Activated gamma-delta T cell treated with Interleukin-2 at 50 U/mL for 16 hours (primary cell): Measurements from ENCODE around the gene ACP4.
"Not testable (repeated sequence)": the region's sequence is repeated elsewhere in the genome, so short reads cannot be mapped to it uniquely, and the experiment has no call there.

ENCODE experiments used
- DNase-seq: peaks from one replicate; pipeline ENCODE4 v3.0.0-alpha.2; 2020

ACP4 gene

DNA sequence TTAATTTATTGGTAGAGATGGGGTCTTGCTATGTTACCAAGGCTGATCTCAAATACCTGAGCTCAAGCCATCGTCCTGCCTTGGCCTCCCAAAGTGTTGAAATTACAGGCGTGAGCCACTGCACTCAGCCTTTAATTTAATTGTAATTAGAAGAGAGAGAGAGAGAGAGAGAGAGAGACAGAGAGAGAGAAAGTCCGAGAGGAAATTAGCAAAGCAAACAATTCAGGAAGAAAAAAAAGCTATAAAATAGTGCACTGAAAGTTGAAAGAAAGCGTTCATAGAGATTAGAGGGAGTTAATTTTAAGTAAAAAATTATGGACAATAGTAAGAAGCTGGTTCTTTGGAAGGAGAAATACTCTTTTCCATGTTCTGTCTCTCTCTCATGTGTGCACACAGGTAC lies 13.0 kb upstream of the ACP4 start:
- DNase-seq = no peak

DNA sequence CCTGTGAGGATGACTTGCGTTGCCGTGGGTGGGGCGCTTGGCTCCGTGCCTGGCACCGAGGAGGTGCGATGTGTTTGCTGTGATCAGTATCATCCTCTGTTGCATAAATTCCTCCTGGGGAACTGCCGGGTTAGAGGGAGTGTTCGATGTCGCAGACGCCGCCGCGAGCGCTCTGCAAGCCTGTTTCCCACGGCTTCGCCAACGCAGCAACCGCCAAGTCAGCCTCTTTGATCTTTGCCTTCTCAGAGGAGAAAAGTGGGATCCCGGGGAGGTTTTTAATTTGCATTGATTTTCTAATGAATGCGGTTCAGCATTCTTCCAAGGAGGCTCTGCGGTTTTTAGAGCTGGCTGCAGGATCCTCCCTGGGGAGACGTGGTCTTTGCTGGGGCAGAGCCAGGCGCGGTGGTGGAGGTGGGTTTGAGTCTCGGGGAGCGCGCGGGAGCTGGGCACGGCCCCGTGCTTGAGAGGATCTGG lies 12.3 kb upstream of the ACP4 start:
- no peak for DNase-seq

DNA sequence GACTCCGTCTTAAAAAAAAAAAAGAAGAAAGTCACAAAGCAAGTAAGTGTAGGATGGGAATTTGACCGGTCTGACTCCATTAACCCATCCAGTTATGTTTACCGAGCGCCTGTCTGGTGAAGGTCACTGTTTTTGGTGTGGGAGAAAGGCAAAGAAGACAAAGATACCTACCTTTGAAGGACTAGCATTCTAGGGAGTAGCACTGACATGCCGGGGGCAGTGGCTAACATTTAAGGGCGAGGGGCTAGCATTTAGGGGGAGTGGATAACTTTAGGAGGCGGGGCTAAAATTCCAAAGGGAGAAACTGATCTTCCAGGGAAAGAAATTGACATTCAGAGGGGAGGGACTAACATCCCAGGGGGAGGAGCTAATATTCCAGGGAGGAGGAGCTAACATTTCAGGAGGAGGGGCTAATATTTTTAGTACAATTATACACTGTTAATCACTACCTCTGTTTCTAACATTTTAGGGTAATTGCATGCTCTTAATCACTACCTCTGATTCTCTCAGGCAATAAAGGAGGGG lies 11.2 kb upstream of the ACP4 start:
- DNase-seq = no peak

DNA sequence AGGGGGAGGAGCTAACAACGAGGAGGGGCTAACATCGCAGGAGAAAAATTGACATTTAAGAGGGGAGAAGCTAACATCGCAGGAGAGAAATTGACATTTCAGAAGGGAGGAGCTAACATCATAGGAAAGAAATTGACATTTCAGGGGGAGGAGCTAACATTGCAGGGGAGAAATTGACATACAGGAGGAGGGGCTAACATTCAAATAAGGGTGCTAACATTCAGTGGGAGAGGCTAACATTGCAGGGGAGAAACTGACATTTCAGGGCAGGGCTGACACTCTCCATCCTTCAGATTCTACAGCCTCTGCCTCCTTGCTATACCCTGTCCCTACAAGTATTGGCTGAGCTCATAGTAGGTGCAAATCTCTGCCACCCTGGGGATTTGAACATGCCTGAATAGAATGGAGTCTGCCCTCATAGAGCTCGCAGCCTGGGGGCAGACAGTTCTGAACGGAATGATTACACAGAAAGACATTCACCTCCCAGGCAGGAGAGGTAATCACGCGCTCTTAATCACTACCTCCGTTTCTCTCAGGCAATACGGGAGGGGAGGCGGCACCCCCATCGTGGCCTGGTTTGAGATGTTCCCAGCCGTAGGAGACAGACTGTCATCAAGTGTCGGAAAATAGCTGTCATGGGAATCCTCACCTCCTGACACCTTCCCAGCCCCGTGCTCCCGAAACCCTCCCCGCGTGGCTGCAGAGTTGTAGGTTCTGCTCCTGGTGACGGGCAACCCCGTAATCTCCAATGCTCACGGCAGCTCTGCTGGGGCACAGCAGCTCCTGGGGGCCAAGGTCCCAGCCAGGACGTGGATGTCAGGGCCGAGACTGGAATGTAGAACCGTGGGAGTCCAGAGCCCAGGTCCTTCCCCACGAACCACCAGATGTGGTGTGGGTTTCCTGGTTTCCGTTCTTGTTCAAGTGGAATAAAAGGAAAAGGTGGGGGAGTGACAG lies 10.4 kb upstream of the ACP4 start:
- no peak for DNase-seq

DNA sequence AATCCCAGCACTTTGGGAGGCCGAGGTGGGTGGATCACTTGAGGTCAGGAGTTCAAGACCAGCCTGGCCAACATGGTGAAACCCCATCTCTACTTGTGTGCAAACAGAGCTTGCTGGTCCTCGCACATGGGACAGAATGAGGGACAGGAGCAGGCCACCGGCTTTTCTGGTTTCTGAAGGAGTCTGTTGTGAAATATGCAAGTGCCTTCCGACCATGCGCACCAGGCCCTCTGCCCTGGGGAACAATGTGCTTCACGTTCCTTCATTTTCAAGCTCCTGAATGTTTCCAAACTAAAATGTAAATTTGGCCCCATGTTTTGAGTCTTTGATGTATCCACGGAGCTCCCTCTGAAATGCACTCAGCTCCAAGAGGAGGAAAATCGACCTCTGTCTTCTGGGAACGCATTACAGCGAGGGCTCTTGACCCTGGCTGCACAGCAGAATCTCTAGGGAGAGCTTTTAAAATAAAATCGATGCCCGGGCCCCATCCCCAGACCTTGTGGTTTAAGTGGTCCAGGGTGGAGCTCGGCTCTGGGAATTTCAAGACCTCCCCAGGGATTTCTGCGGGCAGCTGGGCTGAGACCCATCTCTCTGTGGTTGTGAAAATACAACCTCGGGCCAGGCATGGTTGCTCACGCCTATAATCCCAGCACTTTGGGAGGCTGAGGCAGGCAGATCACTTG lies 9.3 kb upstream of the ACP4 start:
- DNase-seq = no peak

DNA sequence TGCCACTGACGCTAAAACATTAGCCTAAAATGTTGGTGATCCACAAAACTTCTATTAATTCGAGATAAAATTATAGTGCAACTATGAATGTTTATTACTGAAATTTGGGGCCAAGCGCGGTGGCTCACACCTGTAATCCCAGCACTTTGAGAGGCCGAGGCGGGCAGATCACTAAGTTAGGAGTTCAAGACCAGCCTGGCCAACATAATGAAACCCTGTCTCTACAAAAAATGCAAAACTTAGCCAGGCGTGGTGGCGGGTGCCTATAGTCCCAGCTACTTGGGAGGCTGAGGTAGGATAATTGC lies 6.4 kb upstream of the ACP4 start:
- DNase-seq = not testable (repeated sequence)

DNA sequence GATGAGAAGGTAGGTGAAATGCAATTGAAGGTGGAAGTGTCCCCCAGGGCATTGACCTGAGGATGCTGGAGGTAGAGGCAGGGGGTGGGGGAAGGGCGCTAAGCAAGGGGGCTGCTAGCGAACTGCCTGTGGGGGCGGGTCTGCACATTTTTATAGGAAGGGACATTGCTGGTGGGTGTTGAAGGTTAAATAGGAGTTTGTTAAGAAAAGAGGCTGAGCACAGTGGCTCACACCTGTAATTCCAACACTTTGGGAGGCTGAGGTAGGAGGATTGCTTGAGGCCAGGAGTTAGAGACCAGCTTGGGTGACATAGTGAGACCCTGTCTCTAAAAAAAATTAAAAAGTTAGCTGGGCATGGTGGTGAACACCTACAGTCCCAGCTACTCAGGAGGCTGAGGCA lies 5.5 kb upstream of the ACP4 start:
- DNase-seq = no peak

DNA sequence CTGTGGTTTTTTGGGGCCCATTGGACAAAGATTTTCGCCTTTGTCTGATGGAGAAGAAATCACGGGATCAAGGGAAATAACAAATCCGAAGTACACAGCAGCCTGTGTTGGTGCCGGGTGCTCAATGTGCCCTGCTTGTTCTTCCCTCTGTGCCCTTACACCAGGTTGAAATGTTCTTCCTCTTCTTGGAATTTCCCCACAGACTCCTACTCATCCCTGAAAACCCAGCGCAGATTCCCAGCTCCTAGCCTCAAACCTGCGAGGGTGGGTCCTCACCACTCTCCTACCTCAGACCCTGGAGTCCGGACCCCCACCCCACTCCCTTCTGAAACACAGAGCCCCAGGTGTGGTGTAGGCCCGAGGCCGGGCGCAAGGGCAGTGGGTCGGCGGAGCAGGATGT lies 4.9 kb upstream of the ACP4 start:
- no peak for DNase-seq

DNA sequence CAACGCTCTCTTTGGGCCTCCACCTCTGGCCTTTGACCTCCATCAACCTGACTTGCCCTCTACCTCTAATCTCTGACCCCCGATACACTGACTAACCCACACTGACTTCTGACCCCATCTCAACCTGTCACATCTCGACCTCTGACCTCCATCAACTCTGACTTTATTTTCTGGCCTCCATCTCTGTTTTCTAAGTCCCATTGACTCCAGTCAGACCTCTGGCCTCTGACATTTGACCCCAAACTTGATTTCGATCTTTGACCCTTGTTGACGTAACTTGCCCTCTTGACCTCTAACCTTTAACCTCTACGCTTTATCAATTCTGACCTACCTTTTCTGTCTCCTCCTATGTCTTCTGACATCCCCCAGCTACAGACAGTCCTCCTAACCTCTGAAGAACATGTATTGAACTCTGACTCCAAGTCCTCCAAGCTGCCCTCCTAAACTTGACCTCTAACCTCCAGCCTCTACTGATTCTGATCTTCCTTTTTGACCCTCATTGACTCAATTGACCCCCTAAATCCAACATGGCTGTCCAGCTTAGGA lies 780 bp downstream of the ACP4 start:
- no peak for DNase-seq

DNA sequence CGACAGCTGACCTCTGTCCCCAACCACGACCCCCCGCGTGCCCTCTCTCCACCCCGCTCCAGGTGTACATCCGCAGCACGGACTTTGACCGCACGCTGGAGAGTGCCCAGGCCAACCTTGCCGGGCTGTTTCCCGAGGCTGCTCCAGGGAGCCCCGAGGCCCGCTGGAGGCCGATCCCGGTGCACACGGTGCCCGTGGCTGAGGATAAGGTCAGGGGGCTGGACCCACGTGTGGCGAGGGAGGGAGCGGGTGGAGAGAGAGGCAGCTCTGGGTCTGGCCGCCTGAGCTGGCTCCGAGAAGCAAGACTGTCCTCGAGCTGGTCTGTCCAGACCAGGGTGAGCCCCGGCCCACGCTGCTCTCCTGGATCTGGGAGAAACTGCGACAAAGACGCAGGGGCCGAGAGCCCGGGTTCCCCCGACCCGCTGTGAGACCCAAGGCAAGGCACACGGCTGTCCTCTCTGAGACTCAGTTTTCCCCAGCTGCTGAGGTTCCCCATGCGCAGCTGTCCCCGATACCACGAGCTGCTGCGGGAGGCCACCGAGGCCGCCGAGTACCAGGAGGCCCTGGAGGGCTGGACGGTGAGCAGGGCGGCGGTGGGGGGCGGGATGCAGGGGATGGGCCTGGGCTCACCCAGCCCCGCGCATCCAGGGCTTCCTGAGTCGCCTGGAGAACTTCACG lies 1.5 kb downstream of the ACP4 start:
- DNase-seq = no peak

DNA sequence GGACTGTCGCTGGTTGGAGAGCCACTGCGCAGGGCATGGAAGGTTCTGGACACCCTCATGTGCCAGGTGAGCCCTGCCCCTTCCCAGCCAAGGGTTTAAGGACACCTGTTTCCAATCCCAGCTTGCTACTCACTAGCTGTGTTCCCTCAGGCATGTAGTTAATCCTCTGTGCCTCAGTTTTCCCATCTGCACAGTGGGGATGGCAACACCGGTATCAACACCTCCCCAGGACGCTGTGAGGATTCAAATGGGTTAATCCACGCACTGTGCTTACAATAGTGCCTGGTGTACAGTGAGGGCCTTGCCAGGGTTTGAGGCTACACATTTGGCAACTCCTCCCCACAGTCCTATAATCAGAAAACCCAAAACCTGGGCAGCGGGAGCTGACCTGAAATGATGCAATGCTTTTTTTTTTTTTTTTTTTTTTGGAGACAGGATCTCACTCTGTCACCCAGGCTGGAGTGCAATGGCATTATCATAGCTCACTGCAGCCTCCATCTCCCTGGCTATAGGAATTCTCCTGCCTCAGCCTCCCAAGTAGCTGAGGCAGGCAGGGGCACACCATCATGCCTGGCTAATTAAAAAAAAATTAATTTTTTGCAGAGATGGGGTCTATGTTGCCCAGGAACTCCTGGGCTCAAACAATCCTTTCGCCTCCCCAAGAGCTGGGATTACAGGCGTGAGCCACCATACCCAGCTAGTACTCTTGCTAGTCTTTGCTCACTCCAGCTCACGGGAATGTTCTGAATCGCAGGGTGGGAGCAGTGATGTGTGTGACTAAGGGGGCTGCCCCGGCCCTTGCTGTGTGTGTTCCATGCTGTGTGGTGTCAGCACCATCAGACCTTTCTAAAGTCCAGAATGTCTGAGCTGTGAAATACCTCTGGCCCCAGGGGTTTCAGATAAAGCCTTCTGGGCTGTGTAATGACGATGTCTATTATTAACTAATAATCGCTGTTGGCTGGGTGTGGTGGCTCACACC lies 2.3 kb downstream of the ACP4 start:
- DNase-seq = no peak

DNA sequence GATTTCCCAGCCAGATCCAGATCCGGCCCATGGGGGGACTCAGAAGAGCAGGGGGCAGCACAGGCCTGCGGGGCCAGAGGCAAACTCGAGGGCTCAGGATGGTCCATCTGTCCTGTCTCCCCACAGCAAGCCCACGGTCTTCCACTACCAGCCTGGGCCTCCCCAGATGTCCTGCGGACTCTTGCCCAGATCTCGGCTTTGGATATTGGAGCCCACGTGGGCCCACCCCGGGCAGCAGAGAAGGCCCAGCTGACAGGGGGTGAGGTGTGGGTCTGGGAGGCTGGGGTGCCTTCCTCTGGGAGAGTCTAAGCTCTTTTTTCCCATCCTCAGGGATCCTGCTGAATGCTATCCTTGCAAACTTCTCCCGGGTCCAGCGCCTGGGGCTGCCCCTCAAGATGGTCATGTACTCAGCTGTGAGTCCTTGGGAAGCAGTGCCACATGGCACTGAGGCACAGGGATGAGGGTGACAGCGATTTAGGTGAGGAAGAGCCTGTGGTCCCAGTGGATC lies 3.4 kb downstream of the ACP4 start:
- DNase-seq = no peak

DNA sequence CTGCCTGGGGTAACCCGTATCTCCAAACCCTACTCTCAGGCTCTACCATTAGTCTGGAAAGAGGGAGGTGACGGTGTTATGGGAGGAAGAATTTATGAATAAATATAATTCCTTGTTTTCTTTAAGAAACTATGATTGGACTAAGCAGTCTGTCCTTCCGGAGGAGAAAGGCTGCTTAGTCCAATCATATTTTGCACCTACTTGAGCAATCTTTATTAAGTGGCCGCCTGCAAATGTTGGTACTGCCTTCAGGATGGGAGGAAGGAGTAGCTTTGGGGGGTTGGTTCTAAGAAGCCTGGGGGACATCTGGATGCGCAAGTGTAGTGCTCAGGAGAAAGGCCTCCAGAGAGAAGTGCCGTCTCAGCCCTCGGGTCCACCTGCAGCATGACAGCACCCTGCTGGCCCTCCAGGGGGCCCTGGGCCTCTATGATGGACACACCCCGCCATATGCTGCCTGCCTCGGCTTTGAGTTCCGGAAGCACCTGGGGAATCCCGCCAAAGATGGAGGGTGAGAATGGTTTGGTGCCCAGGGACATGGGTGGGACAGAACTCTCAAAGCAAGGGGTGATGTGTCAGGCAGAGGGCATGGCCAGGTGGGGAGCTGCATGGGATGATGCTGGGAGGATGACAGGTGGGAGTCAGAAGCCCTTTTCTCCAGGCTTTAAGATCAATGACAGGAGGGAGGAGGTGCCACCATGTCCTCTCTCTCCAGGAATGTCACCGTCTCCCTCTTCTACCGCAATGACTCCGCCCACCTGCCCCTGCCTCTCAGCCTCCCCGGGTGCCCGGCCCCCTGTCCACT lies 4.1 kb downstream of the ACP4 start:
- no peak for DNase-seq

DNA sequence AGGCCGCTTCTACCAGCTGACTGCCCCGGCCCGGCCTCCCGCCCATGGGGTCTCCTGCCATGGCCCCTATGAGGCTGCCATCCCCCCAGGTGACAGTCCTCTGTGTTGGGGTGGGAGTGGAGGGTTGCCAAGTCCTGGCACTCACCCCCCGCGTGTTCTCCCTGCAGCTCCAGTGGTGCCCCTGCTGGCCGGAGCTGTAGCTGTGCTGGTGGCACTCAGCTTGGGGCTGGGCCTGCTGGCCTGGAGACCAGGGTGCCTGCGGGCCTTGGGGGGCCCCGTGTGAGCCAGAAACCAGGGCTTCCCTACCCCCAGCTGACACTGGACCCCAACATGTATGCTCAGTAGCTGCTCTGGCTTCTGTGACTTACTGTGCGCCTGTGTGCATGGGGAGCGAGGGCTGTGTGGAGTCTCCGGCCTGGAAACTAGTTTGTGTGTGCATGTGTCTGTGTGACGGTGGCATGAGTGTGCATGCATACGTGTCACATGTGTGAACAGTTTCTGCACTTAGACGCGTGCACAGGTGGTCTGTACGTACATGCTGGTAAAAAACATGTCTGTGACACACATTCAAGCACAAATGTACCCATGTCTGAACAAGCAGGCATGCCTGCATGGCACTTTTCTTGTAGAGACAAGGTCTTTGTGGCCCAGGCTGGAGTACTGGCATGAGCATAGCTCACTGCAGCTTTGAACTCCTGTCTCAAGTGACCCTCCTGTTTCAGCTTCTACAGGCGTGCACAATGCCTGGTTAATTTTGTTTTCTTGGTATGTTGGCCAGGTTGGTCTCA lies 4.9 kb downstream of the ACP4 start:
- DNase-seq = no peak

DNA sequence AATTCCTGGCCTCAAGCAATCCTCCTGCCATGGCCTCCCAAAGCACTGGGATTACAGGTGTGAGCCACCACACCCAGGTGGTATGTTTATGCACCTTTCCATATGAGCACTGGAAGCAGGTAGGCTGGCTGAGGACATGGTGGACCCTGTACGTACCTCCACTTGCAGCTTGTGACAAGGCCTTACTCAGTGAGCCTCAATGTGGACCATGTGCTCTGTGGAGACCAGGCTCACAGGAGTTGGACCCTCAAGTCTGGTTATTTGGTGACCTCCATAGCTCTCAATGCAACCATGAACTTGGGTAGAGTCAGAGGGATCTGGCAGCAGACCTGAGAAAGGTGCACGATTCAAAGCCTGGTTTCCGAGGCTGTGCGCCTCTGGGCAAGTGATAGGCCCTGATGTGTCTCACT lies 5.5 kb downstream of the ACP4 start:
- no peak for DNase-seq

DNA sequence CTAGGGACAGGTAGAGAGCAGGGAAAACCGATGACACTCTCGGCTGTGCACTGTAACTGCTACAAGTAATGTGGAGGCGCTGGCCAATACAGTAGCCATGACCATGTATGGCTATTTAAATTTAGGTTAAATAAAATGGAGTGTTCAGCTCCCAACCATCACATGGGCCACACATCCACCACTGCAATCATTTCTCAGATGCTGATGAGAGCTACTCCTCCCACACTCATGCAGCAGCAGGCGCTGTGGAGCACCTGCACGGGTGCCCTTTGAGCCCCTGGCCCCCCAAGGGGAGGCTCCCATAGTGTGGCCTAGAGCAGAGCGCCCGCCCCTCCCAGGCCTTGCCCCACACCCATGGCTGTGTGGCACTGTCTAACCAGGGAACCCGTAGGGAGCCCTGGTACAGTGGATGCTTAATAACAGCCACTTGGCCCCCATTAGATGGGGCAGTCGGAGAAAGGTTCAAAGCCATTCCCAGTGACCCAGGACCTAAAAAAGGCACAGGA lies 6.0 kb downstream of the ACP4 start:
- no peak for DNase-seq

DNA sequence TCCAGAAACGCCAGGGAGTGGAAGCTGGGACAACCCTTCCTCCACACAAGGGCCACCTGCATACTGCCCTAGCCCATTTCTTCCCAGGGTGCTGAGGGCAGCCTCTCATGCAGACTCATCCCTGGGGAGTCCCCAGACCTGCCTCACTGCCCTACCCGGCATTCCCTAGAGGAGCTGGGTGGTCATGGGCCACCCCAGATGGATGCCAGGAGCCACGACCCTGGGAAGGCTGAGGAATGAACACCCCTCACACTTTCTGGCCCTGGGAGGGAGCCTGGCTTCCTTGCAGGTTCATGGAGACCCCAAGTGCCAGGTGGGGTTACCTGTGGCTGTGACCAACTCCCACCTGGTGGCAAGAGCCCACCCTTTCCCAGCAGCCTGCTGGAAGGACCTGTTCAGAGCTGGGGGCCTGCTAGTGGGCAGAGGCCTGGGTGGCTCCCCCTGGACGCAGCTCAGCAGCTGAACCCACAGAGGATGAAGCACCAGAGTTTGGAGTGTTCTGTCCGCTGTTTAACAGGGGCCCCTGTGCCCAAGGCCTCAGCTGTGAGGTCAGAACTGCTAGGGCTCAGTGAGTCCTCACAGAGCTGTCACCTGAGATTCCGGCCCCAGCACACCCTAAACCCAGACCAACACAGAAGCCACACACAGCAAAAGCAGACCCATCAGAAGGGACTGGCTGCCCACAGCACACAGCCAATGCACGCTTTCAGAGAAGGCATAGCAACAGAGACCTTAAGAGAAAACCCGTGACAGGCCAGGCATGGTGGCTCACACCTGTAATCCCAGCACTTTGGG lies 6.6 kb downstream of the ACP4 start:
- DNase-seq = no peak

DNA sequence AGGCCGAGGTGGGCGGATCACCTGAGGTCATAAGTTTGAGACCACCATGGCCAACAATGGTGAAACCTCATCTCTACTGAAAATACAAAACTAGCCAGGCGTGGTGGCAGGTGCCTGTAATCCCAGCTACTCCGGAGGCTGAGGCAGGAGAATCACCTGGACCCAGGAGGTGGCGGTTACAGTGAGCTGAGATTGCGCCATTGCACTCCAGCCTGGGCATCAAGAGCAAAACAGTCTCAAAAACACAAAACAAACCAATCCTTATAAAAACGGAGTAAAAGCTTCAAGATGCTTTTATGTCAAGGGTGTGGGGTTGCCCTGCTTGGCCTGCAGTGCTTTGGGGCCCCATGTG lies 7.2 kb downstream of the ACP4 start:
- no peak for DNase-seq
